ENCODE data around the gene KRT9. TPM values are rescaled to one million over a fixed set of nuclear protein-coding genes. Genes with fewer than 3 reads are reported as not detected.

The KRT9 gene
- total RNA-seq, 1 donor from 2014 or later: 0.30 TPM

GRCh38 chr17:41581366-41582060 is 9.7 kb upstream of the KRT9 start:
- H3K4me1 Mint-ChIP-seq (ENCODE audit: unreplicated experiment): peaks cover 13% of the 10 kb centered on the region
- no peak for TF ChIP-seq CTCF (IDR thresholded peaks at IDR 0.05)
- peaks cover 6% of the 10 kb centered on the region for H3K27me3 Mint-ChIP-seq (ENCODE audit: unreplicated experiment)
- no peaks in the 10 kb centered on the region for H3K9me3 Mint-ChIP-seq (ENCODE audit: unreplicated experiment)
- H3K27ac Mint-ChIP-seq (ENCODE audit: unreplicated experiment): no peak overlapping the region
- DNase-seq (ENCODE audit: extremely low spot score, unreplicated experiment): no peak
- no peak overlapping the region for H3K4me3 Mint-ChIP-seq (ENCODE audit: unreplicated experiment)
- no peaks in the 10 kb centered on the region for H3K36me3 Mint-ChIP-seq (ENCODE audit: unreplicated experiment)

- Mint-ChIP-seq H3K4me3 (ENCODE audit: unreplicated experiment) (no peak overlapping the region), H3K27ac (ENCODE audit: unreplicated experiment) (peak overlapping the region; percentile 8), H3K36me3 (ENCODE audit: unreplicated experiment) (no peaks in the 10 kb centered on the region), H3K4me1 (ENCODE audit: unreplicated experiment) (peaks cover 13% of the 10 kb centered on the region), H3K9me3 (ENCODE audit: unreplicated experiment) (no peaks in the 10 kb centered on the region), H3K27me3 (ENCODE audit: unreplicated experiment) (peaks cover 10% of the 10 kb centered on the region)
- no peak for DNase-seq (ENCODE audit: extremely low spot score, unreplicated experiment)
- no peak for TF ChIP-seq CTCF (IDR thresholded peaks at IDR 0.05)
These were observed 9.0 kb upstream of the KRT9 start for GRCh38 chr17:41580687-41581365.

GRCh38 chr17:41580244-41580575 is 8.4 kb upstream of the KRT9 start:
- TF ChIP-seq CTCF (IDR thresholded peaks at IDR 0.05): no peak
- H3K9me3 Mint-ChIP-seq (ENCODE audit: unreplicated experiment): no peaks in the 10 kb centered on the region
- no peak for DNase-seq (ENCODE audit: extremely low spot score, unreplicated experiment)
- no peaks in the 10 kb centered on the region for H3K36me3 Mint-ChIP-seq (ENCODE audit: unreplicated experiment)
- no peak overlapping the region for H3K27ac Mint-ChIP-seq (ENCODE audit: unreplicated experiment)
- H3K4me3 Mint-ChIP-seq (ENCODE audit: unreplicated experiment): no peak overlapping the region
- peaks cover 13% of the 10 kb centered on the region for H3K4me1 Mint-ChIP-seq (ENCODE audit: unreplicated experiment)
- peaks cover 10% of the 10 kb centered on the region for H3K27me3 Mint-ChIP-seq (ENCODE audit: unreplicated experiment)

- no peak overlapping the region for H3K4me3 Mint-ChIP-seq (ENCODE audit: unreplicated experiment)
- DNase-seq (ENCODE audit: extremely low spot score, unreplicated experiment): peak; percentile 91
These were observed 7.8 kb upstream of the KRT9 start for GRCh38 chr17:41579484-41580243.

More at GRCh38 chr17:41579484-41580243, 7.8 kb upstream of the KRT9 start:
- TF ChIP-seq CTCF (IDR thresholded peaks at IDR 0.05): peak; percentile 78
- peaks cover 13% of the 10 kb centered on the region for H3K4me1 Mint-ChIP-seq (ENCODE audit: unreplicated experiment)
- no peaks in the 10 kb centered on the region for H3K9me3 Mint-ChIP-seq (ENCODE audit: unreplicated experiment)
- H3K27ac Mint-ChIP-seq (ENCODE audit: unreplicated experiment): no peak overlapping the region
- no peaks in the 10 kb centered on the region for H3K36me3 Mint-ChIP-seq (ENCODE audit: unreplicated experiment)
- H3K27me3 Mint-ChIP-seq (ENCODE audit: unreplicated experiment): peaks cover 10% of the 10 kb centered on the region
